Right cardiac atrium (tissue), 5 donors: Measurements from ENCODE around the gene ELOVL6. TPM values are rescaled to one million over a fixed set of nuclear protein-coding genes. Genes with fewer than 3 reads are reported as not detected.
"Not testable (repeated sequence)": the region's sequence is repeated elsewhere in the genome, so short reads cannot be mapped to it uniquely, and the experiment has no call there.

Source experiments
- ATAC-seq, 2 donors: fragments of 200-7000 bp; cut with Tn5 transposase; one replicate each; pipeline versions ENCODE4 v1.8.0 to v1.9.1; 2020; ENCODE audit warnings: moderate library complexity in 2 of 2, mild to moderate bottlenecking in 1 of 2
- DNase-seq, 3 donors: peaks; one replicate each; pipeline ENCODE4 v3.0.0-alpha.2; 2020
- H3K27ac ChIP-seq: one replicate; pipeline ENCODE4 v1.5.1; 2013; ENCODE audit warnings: mild to moderate bottlenecking, low read length, control low read depth, moderate library complexity
- H3K27me3 ChIP-seq: one replicate; pipeline ENCODE4 v1.6.1; 2013; ENCODE audit not compliant: control insufficient read depth, insufficient read depth
- H3K4me1 ChIP-seq: one replicate; pipeline ENCODE4 v1.6.1; 2013; ENCODE audit warnings: low read length; ENCODE audit not compliant: control insufficient read depth, insufficient read depth
- H3K4me3 ChIP-seq: one replicate; pipeline ENCODE4 v1.5.1; 2013; ENCODE audit warnings: low read length, control low read depth
- H3K9me3 ChIP-seq: one replicate; pipeline ENCODE4 v1.6.1; 2013; ENCODE audit warnings: low read length; ENCODE audit not compliant: control insufficient read depth
- WGBS: extraction: QIAGEN DNeasy Blood & Tissue Kit; methylation state at CpG from one replicate; pipeline ENCODE4 v1.1.7; 2013; 5-methylcytosine and 5-hydroxymethylcytosine counted together
- intact Hi-C, 4 donors: fragments of 100-400 bp; cut with DNase I; formaldehyde crosslinking; loops; one replicate each; pipeline versions ENCODE4 v1.11.0 to v1.14.0; 2022 to 2023
- polyA plus RNA-seq: library from polyadenylated mRNA; stranded (reverse); fragments of 200-250 nt; gene quantifications from one replicate; pipeline ENCODE4 v1.2.3, GENCODE V29; 2013
- total RNA-seq, 4 donors: library from RNA; stranded (reverse); fragmentation: NEBNext Ultra II Directional; extraction: Animal tissue kit (Norgen Biotek cat#: 25700); gene quantifications; one replicate each; pipeline ENCODE4 v1.2.1, GENCODE V29; 2021
- donor health status: healthy with polysubstance abuse.
- donor health status: DM: no; HTN: yes; CAD: no.
- donor health status: DM: no; HTN: no; CAD: no.
- donor health status: DM: no; HTN: yes; CAD: no; lungs with severe emphysema.
- donor health status: DM: yes; HTN: yes; CAD: no.

ELOVL6 gene
- total and polyA plus RNA-seq, 5 donors, result 1.9 to 8.1 (median 3.4) TPM

DNA sequence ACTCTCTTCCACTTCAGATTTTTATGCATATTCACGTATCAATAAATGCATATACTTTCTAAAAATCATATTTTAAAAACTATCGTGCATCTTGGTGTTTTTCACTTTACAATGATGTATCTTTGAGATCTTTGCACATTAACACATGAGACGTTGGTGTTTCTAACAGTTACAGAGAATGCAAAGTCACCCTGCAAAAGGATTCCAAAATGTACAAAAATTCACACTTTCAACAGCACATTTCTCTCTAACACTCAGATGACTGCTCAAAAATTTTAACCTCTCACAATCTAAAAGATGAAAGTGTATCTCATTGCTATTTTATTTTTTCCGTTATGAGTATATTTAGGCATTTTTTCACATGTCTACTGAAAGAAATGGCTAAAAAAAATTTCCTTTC is 38.9 kb downstream of the ELOVL6 start:
- Histone ChIP-seq H3K27ac (no peak overlapping the region), H3K4me1 (no peaks in the 10 kb centered on the region), H3K9me3 (no peaks in the 10 kb centered on the region), H3K27me3 (no peaks in the 10 kb centered on the region), H3K4me3 (no peak overlapping the region)
- DNase-seq (no peak), ATAC-seq (no peak)
- 76% methylated on average over 4 of the region's 4 CpGs for WGBS
- intact Hi-C loops, result no loop called here

DNA sequence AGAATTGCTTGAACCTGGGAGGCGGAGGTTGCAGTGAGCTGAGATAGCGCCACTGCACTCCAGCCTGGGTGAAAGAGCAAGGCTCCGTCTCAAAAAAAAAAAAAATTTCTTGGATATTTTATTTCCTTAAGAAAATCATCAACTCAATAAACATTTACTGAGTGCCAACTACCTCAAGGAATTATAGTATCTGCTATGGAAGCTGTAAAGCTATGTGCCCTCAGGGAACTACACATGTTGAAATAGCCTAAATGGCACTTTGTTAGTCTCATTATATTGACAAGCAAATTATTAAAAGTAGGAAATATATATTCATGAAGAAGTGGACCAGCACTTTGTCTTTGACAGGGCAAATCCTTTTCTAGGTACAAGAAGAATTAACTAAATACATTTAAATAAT is 40.8 kb downstream of the ELOVL6 start:
- Histone ChIP-seq H3K27ac (no peak overlapping the region), H3K9me3 (no peaks in the 10 kb centered on the region), H3K4me3 (no peak overlapping the region), H3K4me1 (no peaks in the 10 kb centered on the region), H3K27me3 (no peaks in the 10 kb centered on the region)
- ATAC-seq (no peak), DNase-seq (no peak)
- 96% methylated on average over 3 of the region's 3 CpGs for WGBS
- intact Hi-C loops, result no loop called here

DNA sequence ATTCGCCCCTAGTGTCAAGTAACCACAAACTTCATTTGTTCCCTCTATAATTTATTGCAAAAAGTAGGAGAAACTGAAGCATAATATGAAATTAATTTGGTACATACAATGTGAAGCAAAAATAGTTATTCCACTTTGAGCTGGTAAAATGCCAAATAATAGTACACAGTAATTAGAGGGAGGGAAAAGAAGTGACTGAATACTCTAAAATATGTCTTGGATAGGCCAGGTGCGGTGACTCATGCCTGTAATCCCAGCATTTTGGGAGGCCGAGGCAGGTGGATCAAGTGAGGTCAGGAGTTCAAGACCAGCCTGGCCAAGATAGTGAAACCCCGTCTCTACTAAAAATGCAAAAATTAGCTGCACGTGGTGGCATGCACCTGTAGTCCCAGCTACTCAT is 41.2 kb downstream of the ELOVL6 start:
- intact Hi-C loops, ATAC-seq, H3K4me1 ChIP-seq, H3K27me3 ChIP-seq, H3K4me3 ChIP-seq, H3K27ac ChIP-seq, DNase-seq, H3K9me3 ChIP-seq: not testable (repeated sequence)
- 93% methylated on average over 5 of the region's 5 CpGs for WGBS

DNA sequence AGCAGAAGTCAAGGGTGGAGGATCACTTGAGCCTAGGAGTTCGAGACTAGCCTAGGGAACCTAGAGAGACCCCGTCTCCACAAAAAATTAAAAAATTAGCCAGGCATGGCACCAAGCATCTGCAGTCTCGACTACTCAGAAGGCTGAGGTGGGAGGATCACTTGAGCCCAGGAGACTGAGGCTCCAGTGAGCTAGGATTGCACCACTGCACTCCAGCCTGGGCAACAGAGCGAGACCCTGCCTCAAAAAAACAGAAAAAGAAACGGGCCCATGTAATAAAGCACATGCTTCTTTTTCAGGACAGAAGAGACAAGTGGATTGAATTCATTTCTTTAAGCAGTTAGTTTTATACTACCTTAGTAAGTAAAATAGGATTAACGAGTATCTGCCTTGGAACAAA is 42.0 kb downstream of the ELOVL6 start:
- ATAC-seq, result no peak
- intact Hi-C loops, result no loop called here
- H3K27me3 ChIP-seq, result no peaks in the 10 kb centered on the region
- WGBS, result 93% methylated on average over 6 of the region's 6 CpGs
- no peak overlapping the region for H3K27ac ChIP-seq
- no peaks in the 10 kb centered on the region for H3K9me3 ChIP-seq
- H3K4me1 ChIP-seq, result no peaks in the 10 kb centered on the region
- DNase-seq, result no peak
- H3K4me3 ChIP-seq, result no peak overlapping the region

DNA sequence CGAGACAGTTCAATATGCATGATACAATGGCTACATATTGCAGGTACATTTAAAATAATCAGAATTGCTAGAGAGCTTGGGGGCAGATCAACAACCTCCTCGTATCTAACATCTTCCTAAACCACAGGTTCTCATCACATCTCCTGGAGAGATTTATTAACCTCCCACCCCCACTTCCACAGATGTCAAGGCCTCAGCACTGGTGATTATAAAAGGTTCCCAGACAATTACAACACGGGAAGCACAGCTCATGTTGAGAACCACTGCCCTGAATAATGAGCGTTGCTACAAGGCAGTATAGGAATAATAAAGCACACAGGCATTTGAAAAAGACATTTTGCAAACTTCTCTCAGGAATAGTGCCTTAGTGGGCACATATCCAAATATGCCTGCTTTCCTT is 42.8 kb downstream of the ELOVL6 start:
- Histone ChIP-seq H3K4me3 (no peak overlapping the region), H3K27me3 (no peaks in the 10 kb centered on the region), H3K9me3 (no peaks in the 10 kb centered on the region), H3K27ac (no peak overlapping the region), H3K4me1 (no peaks in the 10 kb centered on the region)
- no peak for DNase-seq
- no peak for ATAC-seq
- WGBS, result 67% methylated on average over 4 of the region's 4 CpGs
- intact Hi-C loops, result no loop called here

DNA sequence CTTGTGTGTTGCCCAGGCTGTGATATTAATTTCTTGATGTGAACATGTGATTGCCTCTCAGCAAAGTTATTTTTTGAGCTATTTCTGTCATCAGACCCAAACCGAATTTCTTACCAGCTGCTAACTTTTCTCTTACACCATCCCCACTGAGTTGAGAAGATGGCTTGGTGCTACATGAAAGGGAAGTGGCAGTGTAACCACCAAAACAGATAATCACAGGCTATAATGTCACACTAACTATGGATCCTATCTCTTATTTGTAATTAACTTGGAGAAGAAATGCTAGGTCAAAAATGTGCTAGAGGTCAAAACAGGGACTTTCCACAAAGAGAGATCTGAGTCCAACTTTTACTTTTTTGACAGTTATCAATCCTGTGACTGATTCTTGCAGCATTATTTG is 43.8 kb downstream of the ELOVL6 start:
- Histone ChIP-seq H3K4me3 (no peak overlapping the region), H3K27ac (no peak overlapping the region), H3K27me3 (no peaks in the 10 kb centered on the region), H3K4me1 (no peaks in the 10 kb centered on the region), H3K9me3 (no peaks in the 10 kb centered on the region)
- DNase-seq (no peak), ATAC-seq (no peak)
- intact Hi-C loops, result no loop called here
- 69% methylated on average over 1 of the region's 1 CpG for WGBS

DNA sequence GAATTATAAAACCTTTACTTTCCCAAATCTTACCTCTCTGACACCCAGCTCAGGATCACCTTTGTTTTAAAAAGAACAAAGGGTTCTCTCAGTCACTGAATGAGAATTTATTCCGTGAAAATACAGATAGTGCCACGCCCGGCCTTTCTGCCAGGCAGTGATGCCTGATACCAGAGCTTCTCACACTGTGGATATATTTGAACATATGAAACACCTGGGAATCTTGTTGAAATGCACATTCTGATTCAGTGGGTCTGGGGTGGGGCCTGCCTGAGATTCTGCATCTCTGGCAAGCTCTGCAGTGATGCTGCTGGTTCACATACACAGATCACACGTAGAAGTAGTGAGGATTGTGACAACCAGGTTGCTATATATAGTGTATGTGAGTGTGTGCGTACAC is 46.0 kb downstream of the ELOVL6 start:
- Histone ChIP-seq H3K4me3 (no peak overlapping the region), H3K27ac (no peak overlapping the region), H3K27me3 (no peaks in the 10 kb centered on the region), H3K4me1 (no peaks in the 10 kb centered on the region), H3K9me3 (no peaks in the 10 kb centered on the region)
- WGBS, result 77% methylated on average over 5 of the region's 5 CpGs
- intact Hi-C loops, result no loop called here
- no peak for ATAC-seq
- no peak for DNase-seq

DNA sequence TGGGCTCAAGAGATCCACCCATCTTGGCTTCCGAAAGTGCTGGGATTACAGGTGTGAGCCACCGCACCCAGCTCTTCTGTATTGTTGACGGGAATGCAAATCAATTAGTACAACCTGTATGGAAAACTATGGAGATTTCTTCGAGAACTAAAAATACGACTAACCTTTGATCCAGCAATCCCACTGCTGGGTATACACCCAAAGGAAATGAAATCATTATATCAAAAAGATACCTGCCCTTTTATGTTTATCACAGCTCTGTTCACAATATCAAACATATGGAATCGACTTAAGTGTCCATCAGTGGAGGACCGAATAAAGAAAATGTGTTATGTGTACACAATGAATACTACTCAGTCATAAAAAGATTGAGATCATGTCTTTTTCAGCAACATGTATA is 49.3 kb downstream of the ELOVL6 start:
- no peak overlapping the region for H3K27ac ChIP-seq
- no peaks in the 10 kb centered on the region for H3K27me3 ChIP-seq
- WGBS, result 95% methylated on average over 7 of the region's 7 CpGs
- no peak overlapping the region for H3K4me3 ChIP-seq
- H3K4me1 ChIP-seq, result no peaks in the 10 kb centered on the region
- ATAC-seq (no peak), DNase-seq (no peak)
- no peaks in the 10 kb centered on the region for H3K9me3 ChIP-seq
- intact Hi-C loops, result no loop called here

DNA sequence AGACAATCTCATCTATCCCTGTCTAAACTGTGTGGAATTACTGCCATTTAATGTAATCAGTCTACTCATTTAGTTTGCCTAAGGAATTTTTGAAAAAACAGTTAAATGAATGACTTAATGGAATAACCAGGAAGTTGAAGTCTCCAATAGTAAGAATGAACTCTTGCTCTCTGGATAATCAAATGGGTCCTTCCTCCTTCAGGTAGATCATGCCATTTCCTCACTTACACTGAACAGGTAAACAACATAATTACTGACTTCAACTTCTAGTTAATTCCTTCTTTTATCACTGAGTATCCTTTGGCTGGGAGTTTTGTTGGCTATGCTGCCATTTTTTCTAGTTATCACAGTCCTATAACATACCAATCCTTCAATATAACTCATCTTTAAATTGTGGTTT is 56.0 kb downstream of the ELOVL6 start:
- no peak for ATAC-seq
- no peak for DNase-seq
- intact Hi-C loops, result no loop called here
- Histone ChIP-seq H3K4me3 (no peak overlapping the region), H3K4me1 (no peaks in the 10 kb centered on the region), H3K27ac (no peak overlapping the region), H3K27me3 (no peaks in the 10 kb centered on the region), H3K9me3 (no peaks in the 10 kb centered on the region)

DNA sequence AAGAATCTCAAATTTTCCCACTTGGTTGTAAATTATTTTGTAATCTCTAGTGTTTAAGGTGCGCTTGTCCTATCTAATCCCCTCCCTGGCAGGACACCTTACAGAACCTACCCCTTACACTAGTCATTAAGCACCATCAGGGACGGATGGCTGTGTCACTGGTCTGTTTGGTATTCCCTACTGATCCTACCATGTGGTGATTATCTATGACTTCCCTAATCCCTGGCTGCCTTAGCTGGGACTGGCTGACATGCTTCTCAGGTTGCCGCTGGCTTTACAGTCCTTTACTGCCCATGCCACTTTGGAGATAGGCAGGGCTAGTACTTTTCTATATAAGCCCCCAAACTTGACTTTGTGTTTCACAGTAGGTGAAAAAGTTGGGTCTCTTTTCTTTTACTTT is 58.6 kb downstream of the ELOVL6 start:
- WGBS, result 70% methylated on average over 3 of the region's 3 CpGs
- H3K4me1 ChIP-seq, result no peaks in the 10 kb centered on the region
- DNase-seq, result no peak
- no peak for ATAC-seq
- intact Hi-C loops, result no loop called here
- H3K4me3 ChIP-seq, result no peak overlapping the region
- no peak overlapping the region for H3K27ac ChIP-seq
- no peaks in the 10 kb centered on the region for H3K9me3 ChIP-seq
- H3K27me3 ChIP-seq, result no peaks in the 10 kb centered on the region

DNA sequence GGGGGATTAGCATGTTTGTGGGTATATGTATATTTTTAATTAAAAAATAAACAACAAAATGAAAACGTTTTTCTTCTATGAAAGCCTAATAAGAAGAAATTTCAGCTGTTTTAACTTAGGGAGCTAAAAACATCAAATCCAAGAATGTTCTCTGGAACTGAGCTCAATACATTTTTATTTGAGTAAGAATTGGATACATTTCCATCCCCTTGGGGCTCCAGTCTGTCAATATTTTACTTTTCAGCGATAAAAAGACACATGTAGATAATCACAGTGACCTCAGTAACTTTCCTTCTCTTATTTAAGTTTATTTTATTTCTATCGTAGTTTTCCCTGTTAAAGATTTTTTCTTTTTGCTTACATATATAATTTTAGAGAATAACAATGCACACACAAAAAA is 59.3 kb downstream of the ELOVL6 start:
- H3K27ac ChIP-seq, result no peak overlapping the region
- DNase-seq, result no peak
- H3K4me3 ChIP-seq, result no peak overlapping the region
- 33% methylated on average over 3 of the region's 3 CpGs for WGBS
- H3K9me3 ChIP-seq, result no peaks in the 10 kb centered on the region
- intact Hi-C loops, result no loop called here
- H3K27me3 ChIP-seq, result no peaks in the 10 kb centered on the region
- no peak for ATAC-seq
- no peaks in the 10 kb centered on the region for H3K4me1 ChIP-seq

DNA sequence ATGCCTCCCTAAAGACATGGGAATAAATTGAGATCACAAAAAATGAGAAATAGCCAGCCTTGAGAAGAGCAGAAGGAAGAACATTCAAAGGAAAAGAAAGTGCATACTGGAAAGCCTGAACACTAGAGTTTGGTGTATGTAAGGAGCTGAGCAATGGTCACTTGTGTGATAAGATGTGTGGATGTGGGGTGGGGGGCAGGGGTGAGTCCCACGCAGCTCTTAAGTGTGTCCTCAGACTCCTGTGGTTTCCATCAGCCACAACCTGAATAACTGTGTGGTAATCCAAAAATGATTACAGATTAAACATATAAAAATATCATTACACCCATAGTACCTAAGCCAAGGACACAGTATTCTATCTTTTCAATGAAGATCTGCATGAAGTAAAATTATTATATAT is 59.9 kb downstream of the ELOVL6 start:
- no peaks in the 10 kb centered on the region for H3K9me3 ChIP-seq
- ATAC-seq (no peak), DNase-seq (no peak)
- no peak overlapping the region for H3K27ac ChIP-seq
- H3K4me3 ChIP-seq, result no peak overlapping the region
- WGBS, result 48% methylated on average over 1 of the region's 1 CpG
- no peaks in the 10 kb centered on the region for H3K4me1 ChIP-seq
- no peaks in the 10 kb centered on the region for H3K27me3 ChIP-seq
- intact Hi-C loops, result no loop called here
